ENCODE measurements around the gene MRPL20.

MRPL20 gene

DNA sequence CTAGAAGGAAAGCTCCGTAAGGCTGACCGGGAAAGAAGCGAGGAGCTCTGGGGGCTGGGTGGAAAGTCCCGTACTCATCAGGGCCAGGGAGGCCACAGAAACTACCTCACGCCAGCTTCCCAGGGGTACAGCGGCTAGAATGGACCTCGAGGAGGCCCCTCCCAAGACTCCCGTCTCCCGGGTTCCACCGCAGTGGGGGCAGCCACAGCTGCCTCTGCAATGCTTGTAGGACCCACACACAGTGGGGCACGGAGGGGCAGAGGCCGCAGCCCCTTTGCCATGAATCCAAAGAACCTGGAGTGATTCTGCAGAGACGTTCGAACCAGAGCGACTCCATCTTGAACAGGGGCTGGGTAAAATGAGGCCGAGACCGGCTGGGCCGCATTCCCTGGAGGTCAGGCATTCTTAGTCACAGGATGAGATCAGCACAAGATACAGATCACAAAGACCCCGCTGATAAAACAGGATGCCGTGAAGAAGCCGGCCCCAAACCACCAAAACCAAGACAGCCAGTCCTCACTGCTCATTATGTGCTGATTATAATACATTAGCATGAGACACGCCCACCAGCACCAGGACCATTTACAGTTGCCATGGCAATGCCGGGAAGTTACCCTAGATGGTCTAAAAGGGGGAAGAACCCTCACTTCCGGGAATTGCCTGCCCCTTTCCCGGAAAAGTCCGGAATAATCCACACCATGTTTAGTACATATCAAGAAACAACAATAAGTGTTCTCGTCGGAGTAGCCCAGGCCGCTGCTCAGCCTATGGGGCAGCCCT, 15.6 kb upstream of the MRPL20 start:
- DNase-seq (ENCODE audit: extremely low spot score): no peak
- ChIA-PET CTCF (no interaction called here), POLR2A (interaction anchor here (1.1 kb wide), 1 partner anchor 23 kb away, joined by 3 read pairs; the partner anchor contains the start of gene CCNL2)
- TF ChIP-seq LEF1 (IDR thresholded peaks at IDR 0.05; ENCODE audit: borderline replicate concordance): no peak
- TF ChIP-seq CTBP1 (IDR thresholded peaks at IDR 0.05; ENCODE audit: borderline replicate concordance): no peak
- no peak for TF ChIP-seq SUZ12 (IDR thresholded peaks at IDR 0.05)
- no peak for TF ChIP-seq TARDBP (IDR thresholded peaks at IDR 0.05)
- TF ChIP-seq SP1 (IDR thresholded peaks at IDR 0.05): no peak
- TF ChIP-seq FOXM1 (IDR thresholded peaks at IDR 0.05; ENCODE audit: borderline replicate concordance): no peak
- TF ChIP-seq ZNF384 (IDR thresholded peaks at IDR 0.05): no peak
- no peak for TF ChIP-seq HDGF (IDR thresholded peaks at IDR 0.05; ENCODE audit: borderline replicate concordance)
- no peak for TF ChIP-seq ELF4 (IDR thresholded peaks at IDR 0.05)
- no peak for TF ChIP-seq L3MBTL2 (conservative IDR thresholded peaks at IDR 0.05)
- no peak for TF ChIP-seq ARNT (IDR thresholded peaks at IDR 0.05)
- no peak for TF ChIP-seq FOXA1 (IDR thresholded peaks at IDR 0.05)

DNA sequence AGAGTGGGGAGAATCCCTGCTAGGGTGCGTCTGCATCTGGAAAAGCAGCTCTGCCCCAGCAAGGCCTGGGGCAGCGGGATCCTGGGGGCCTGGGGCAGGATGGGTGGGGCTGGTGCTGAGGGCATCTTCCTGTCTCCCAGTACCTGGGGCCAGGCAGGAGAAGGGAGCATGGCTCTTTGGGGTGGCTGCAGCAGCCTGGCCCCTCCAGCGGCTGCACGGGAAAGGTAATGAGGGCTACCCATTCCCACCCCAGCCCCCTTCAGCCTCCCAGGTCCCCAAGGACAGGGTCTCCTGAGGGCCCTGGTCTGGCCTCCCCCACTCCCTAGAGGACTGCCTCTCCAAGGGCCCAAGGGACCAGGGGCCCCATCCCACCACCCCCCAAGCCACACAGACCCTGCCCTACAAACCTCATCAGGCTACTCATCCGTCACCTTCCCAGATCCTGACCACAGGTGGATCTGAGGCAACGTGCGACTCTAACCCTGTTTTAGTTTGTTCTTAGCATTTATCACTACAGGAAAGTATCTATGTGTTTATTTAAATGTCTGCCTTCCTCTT, 14.9 kb upstream of the MRPL20 start:
- DNase-seq (ENCODE audit: extremely low spot score): no peak
- POLR2A ChIA-PET: interaction anchor here (1.1 kb wide), 1 partner anchor 23 kb away, joined by 3 read pairs; the partner anchor contains the start of gene CCNL2
- TF ChIP-seq FOXM1 (IDR thresholded peaks at IDR 0.05; ENCODE audit: borderline replicate concordance): no peak
- no peak for TF ChIP-seq ELF4 (IDR thresholded peaks at IDR 0.05)
- no peak for TF ChIP-seq BHLHE40 (IDR thresholded peaks at IDR 0.05; ENCODE audit: borderline replicate concordance)
- no peak for TF ChIP-seq ARNT (IDR thresholded peaks at IDR 0.05)
- no peak for TF ChIP-seq TARDBP (IDR thresholded peaks at IDR 0.05)
- TF ChIP-seq LEF1 (IDR thresholded peaks at IDR 0.05; ENCODE audit: borderline replicate concordance): no peak
- TF ChIP-seq HDGF (IDR thresholded peaks at IDR 0.05; ENCODE audit: borderline replicate concordance): no peak
- no peak for TF ChIP-seq FOXK2 (IDR thresholded peaks at IDR 0.05)
- no peak for TF ChIP-seq CTBP1 (IDR thresholded peaks at IDR 0.05; ENCODE audit: borderline replicate concordance)
- no peak for TF ChIP-seq ZNF384 (IDR thresholded peaks at IDR 0.05)
- no peak for TF ChIP-seq L3MBTL2 (conservative IDR thresholded peaks at IDR 0.05)
- CTCF ChIA-PET: no interaction called here

DNA sequence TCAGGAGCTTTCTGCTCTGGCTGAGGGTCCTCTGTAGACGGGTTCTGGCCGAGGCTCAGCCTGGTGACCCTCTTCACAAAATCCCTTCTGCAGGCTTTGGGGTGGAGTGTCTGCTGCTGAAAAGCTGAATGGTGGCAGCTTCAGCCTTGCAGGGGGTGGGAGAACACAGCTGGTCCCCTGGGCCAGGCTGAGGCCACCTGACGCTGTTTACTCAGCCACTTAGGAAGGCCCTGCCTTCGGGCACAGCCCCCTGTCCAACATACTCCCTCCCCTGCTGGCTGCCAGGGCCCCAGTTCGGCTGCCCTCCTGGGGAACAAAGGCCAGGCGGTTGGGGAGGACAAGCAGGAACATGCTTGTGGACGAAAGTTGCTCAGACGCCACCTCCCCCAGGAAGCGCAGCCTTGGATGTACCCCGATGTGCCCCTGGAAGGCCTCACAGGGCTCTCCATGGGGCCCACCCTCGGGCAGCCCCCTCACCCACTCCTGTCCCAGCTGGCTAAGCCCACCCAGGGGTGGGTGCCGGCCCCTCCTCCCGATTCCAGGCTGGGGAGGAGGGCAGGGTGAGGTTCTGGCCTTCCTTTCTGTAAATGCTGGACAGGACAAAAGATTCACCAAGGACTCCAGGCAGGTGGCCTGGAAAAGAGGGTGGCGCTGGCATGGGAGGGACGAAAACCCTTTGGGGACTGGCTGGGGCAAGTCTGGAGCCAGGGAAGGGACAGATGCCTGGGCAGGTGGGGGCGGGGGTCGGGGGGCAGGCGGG, 14.2 kb upstream of the MRPL20 start, which contains the start of gene ANKRD65:
Gene ANKRD65 (minus strand): TSS at position 130 of the 760 bp plus-strand sequence. CDS start 271 bp downstream, outside the sequence.
- POLR2A ChIA-PET: interaction anchor here (1.1 kb wide), 2 partner anchors 14 to 22 kb away, joined by 3 to 5 read pairs; partner anchors contain the start of gene CCNL2
- DNase-seq (ENCODE audit: extremely low spot score): no peak
- CTCF ChIA-PET: no interaction called here
- TF ChIP-seq L3MBTL2 (conservative IDR thresholded peaks at IDR 0.05) (no peak), ELF4 (IDR thresholded peaks at IDR 0.05) (no peak), SUZ12 (IDR thresholded peaks at IDR 0.05) (no peak), BHLHE40 (IDR thresholded peaks at IDR 0.05; ENCODE audit: borderline replicate concordance) (no peak), ZNF384 (IDR thresholded peaks at IDR 0.05) (no peak), FOXA1 (IDR thresholded peaks at IDR 0.05) (no peak), NFRKB (IDR thresholded peaks at IDR 0.05) (no peak), HDGF (IDR thresholded peaks at IDR 0.05; ENCODE audit: borderline replicate concordance) (no peak), ARNT (IDR thresholded peaks at IDR 0.05) (no peak), FOXM1 (IDR thresholded peaks at IDR 0.05; ENCODE audit: borderline replicate concordance) (no peak), SP1 (IDR thresholded peaks at IDR 0.05) (no peak), CTBP1 (IDR thresholded peaks at IDR 0.05; ENCODE audit: borderline replicate concordance) (no peak), LEF1 (IDR thresholded peaks at IDR 0.05; ENCODE audit: borderline replicate concordance) (no peak), FOXK2 (IDR thresholded peaks at IDR 0.05) (no peak), TARDBP (IDR thresholded peaks at IDR 0.05) (no peak)
- TF ChIP-seq, protein P1, sequence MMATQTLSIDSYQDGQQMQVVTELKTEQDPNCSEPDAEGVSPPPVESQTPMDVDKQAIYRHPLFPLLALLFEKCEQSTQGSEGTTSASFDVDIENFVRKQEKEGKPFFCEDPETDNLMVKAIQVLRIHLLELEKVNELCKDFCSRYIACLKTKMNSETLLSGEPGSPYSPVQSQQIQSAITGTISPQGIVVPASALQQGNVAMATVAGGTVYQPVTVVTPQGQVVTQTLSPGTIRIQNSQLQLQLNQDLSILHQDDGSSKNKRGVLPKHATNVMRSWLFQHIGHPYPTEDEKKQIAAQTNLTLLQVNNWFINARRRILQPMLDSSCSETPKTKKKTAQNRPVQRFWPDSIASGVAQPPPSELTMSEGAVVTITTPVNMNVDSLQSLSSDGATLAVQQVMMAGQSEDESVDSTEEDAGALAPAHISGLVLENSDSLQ (IDR thresholded peaks at IDR 0.05): no peak

DNA sequence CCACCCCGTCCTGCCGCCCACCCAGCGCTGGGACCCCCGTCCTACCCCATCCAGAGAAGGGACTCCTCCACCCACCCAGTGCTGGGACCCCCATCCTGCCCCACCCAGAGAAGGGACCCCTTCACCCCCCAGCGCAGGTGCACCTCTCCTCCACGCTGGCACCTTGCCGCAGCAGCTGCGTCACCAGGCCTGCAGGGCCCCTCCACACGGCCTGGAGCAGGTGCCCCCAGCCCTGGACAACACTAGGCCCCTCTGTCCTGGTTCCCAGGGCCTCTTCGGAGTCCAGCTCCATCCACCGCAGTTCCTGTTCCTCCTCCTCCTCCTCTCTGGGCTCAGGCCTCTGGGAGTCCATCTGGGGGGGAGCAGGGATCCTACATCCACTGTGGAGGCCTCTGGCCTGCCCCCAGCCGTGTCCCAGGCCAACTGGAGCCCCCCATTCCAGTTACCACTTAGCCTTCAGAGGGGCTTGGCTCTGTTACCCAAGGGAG, 13.6 kb upstream of the MRPL20 start:
- ChIA-PET CTCF (no interaction called here), POLR2A (interaction anchor here (1.1 kb wide), 1 partner anchor 13 kb away, joined by 5 read pairs; no protein-coding TSS in a partner anchor)
- TF ChIP-seq HDGF (IDR thresholded peaks at IDR 0.05; ENCODE audit: borderline replicate concordance): no peak
- TF ChIP-seq FOXA1 (IDR thresholded peaks at IDR 0.05): no peak
- TF ChIP-seq FOXK2 (IDR thresholded peaks at IDR 0.05): no peak
- TF ChIP-seq ARNT (IDR thresholded peaks at IDR 0.05): no peak
- TF ChIP-seq, protein P1 (IDR thresholded peaks at IDR 0.05): no peak
- TF ChIP-seq LEF1 (IDR thresholded peaks at IDR 0.05; ENCODE audit: borderline replicate concordance): no peak
- TF ChIP-seq TARDBP (IDR thresholded peaks at IDR 0.05): no peak
- DNase-seq (ENCODE audit: extremely low spot score): no peak

DNA sequence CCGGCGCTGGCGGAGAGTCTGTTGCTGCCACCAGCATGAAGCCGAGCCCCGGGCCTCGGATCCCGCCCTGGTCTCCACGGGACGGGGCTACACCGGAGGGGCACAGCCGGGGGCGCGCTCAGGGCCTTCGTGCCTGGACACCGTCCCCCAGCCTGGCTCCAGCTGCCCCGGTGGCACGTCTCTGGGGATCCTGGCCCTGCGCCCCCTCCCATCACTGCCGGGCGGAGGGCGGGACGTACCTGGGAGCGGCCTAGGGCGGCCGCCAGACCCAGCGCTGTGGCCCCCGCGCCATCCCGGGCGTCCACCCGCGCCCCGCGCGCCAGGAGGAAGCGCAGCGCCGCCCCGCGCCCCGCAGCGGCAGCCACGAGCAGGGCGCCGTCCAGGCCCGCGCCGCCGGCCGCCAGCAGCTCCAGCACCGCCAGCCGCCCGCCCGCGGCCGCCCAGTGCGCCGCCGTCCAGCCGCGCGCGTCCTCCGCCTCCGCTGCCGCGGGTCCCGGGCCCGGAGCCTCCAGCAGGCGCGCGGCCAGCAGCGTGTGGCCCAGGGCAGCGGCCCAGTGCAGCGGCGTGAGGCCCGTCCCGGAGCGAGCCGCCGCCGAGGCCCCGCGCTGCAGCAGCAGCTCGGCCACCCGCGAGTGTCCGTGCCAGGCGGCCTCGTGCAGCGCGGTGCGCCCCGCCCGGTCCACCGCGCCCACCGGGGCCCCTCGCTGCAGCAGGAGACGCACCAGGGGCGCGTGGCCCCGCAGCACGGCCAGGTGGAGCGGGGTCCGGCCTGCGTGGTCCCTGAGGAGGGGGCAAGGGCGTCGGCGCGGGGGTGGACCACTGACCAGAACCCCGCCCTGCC, 12.9 kb upstream of the MRPL20 start:
- ChIA-PET POLR2A (no interaction called here), CTCF (no interaction called here)
- no peak for DNase-seq (ENCODE audit: extremely low spot score)
- TF ChIP-seq FOXK2 (IDR thresholded peaks at IDR 0.05) (no peak), ZNF384 (IDR thresholded peaks at IDR 0.05) (no peak), L3MBTL2 (conservative IDR thresholded peaks at IDR 0.05) (no peak), HDGF (IDR thresholded peaks at IDR 0.05; ENCODE audit: borderline replicate concordance) (no peak), FOXM1 (IDR thresholded peaks at IDR 0.05; ENCODE audit: borderline replicate concordance) (no peak), NFRKB (IDR thresholded peaks at IDR 0.05) (no peak), BHLHE40 (IDR thresholded peaks at IDR 0.05; ENCODE audit: borderline replicate concordance) (no peak), ARNT (IDR thresholded peaks at IDR 0.05) (no peak)
